Activated effector memory CD4-positive, alpha-beta T cell treated with anti-CD3 and anti-CD28 coated beads, Interleukin-2, amount 50 U/mL, for 16 hours (primary cell): Measurements from ENCODE around the gene DIP2A.

Experiments used
- DNase-seq: peaks from one replicate; pipeline ENCODE4 v3.0.0-alpha.2; 2020

Gene DIP2A

GRCh38 chr21:46600305-46600704, 141.6 kb downstream of the DIP2A start:
- no peak for DNase-seq

DNA sequence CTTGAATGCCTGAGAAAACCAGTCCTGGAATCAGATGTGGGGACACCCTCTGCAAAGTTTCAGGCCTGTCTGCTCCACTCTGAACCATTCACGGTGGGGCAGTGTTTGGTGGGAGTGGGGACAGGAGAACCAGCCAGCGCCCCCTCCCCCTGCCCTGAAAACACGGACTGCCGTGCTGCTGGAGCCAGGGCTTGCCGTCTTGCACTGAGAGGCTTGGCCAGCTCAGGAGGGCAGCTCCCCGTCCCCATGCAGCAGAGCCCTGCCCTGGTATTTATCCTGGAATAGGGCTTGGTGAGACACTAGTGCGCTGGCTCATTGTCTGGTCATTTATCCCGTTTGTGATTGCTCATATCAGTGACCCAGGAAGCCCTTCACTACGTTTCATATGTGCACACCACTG, 142.3 kb downstream of the DIP2A start:
- no peak for DNase-seq

- no peak for DNase-seq
These were observed 144.5 kb downstream of the DIP2A start for GRCh38 chr21:46603228-46603627.

- DNase-seq = no peak
These were observed 145.8 kb downstream of the DIP2A start for GRCh38 chr21:46604329-46604974.

DNA sequence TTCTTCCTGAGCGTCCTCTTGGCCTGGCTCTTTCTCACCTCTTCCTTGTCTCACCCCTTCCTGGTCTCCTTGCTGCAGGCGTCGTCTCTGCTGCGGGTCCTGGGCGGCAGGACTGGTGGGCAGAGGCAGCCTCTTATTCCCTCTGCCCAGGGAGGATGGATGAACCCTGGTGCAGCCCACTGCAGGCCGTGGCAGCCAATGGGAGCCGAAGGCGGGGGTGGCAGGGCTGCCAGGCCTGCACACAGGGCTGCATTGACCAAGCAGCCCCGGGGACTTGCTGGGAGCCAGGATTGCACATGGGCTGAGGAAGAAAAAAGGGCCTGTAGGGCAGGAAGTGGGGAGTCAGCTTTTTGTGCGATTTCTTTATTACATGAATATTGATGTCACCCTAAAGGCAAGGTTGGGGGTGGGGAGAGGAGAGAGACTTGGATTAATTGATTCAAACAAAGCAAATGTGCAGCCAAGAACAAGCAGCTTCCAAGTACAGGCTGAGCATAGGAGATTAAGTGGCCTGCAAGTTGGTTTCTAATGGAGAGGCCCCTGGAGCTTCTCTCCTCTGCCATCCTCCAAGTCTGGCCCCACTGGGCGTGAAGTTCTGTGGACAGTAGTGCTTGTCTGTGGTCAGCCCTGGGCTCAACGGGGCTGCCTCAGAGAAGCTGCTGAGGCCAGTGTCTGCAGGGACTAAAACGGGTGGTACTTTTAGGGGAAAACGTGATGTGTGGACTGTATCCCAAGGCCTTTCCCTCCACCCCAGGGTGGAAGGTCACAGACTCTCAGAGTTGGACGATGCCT, 146.5 kb downstream of the DIP2A start, which contains the start of gene S100B:
TSS of gene S100B (minus strand) at position 108 of the 792 bp plus-strand sequence. CDS start 2,667 bp downstream, outside the sequence.
- DNase-seq = no peak

- no peak for DNase-seq
These were observed 147.2 kb downstream of the DIP2A start for GRCh38 chr21:46605767-46606426.

GRCh38 chr21:46606427-46606813, 147.7 kb downstream of the DIP2A start:
- no peak for DNase-seq

DNA sequence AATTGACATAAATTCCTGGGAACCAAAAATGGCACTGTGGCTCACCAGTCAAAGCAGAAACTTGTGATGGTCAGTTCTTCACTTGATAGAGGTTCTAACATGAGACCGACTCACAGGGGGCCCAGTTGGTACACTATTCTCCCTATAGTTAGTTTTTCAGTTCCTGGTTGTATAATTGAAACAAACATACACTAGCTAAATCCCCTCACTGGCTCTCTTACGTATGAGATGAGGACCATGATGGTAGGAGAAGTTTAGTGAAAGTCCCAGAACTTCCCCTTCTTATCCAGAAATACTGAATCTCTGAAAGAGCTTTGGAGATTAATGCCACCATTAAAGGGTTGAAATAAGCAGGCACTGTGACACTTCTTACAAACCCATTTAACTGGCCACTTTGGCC, 148.9 kb downstream of the DIP2A start:
- no peak for DNase-seq

GRCh38 chr21:46608672-46609111, 150.0 kb downstream of the DIP2A start:
- DNase-seq = no peak

DNA sequence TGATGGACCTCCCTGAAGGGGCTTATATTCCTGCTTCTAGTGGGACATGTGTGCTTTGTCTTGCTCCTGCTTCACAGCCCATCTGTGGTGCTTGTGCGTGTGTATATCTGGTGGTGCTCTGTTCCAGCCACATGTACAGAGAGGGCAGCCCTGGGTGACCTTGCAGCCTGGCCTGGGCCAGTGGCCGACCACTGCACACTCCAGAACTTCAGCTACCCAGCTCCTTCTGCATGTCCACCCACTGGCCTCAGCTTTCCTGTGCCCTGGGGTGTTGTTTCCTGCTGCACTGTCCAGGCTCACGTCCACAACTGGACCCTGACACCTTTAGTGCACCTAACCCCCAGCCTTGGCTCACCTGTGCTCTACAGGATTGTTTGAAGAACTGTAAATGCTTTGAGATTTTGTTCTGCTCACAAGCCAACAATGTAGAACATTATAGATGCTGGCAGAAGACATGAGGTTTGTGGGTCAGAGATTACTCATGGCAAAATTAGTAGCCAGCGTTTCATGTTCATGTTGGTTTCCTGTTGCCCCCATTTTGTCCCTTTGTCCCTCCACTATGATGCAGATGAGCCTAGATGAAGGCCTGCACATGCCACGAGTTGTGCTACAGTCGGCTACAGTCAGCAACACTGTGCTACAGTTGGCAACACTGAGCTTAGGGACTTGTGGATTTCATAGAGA, 151.5 kb downstream of the DIP2A start:
- no peak for DNase-seq

GRCh38 chr21:46613391-46613790, 154.7 kb downstream of the DIP2A start:
- DNase-seq = no peak

DNA sequence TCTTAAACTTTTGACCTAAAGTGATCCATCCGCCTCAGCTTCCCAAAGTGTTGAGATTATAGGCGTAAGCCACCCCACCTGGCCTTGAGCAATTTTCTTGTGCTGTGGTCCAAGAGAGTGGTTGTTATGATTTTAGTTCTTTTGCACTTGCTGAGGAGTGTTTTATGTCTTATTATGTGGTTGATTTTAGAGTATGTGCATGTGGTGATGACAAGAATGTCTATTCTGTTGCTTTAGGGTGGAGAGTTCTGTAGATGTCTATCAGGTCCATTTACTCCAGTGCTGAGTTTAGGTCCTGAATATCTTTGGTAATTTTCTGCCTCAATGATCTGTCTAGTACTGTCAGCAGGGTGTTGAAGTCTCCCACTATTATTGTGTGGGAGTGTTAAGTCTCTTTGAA, 157.4 kb downstream of the DIP2A start:
- DNase-seq = peak; percentile 21

DNA sequence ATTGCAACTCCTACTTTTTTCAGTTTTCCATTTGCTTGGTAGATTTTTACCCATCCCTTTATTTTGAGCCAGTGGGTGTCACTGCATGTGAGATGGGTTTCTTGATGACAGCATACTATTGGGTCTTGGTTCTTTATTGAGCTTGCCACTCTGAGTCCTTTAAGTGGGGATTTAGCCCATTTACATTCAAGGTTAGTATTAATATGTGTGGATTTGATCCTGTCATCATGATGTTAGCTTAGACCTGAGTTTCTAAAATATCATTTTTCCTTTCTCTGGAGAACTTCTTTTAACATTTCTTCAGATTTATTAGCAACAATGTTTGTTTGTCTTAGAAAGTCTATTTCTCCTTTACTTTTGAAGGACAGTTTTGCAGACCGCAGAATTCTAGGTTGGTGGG, 158.0 kb downstream of the DIP2A start:
- no peak for DNase-seq

DNA sequence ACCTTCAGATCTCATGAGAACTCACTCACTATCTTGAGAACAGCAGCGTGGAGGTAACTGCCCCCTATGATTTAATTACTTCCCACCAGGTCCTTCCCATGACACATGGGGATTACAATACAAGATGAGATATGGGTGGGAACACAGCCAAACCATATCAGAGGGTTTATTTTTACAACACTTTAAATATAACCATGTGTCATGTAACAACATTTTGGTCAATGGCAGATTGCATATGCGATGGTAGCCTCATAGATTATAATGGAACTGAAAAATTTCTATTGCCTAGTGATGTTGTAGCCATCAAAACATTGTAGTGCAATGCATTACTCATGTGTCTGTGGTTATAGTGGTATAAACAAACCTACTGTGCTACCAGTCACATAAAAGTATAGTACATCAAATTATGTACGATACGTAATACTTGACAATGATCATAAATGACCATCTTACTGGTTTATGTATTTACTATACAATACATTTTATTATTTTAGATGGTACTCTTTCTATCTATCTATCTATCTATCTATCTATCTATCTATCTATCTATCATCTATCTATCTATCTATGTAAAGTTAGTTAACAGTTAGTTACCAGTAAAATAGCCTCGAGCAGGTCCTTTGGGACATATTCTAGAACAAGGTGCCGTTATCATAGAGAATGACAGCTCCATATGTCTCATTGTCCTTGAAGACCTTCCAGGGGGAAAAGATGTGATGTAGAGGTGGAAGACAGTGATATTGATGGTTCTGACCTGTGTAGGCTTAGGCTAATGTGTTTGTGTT, 158.8 kb downstream of the DIP2A start:
- no peak for DNase-seq

GRCh38 chr21:46618738-46619379, 160.2 kb downstream of the DIP2A start:
- DNase-seq = no peak
